ENCODE data around the gene DNM2.
"Not testable (repeated sequence)": the region's sequence is repeated elsewhere in the genome, so short reads cannot be mapped to it uniquely, and the experiment has no call there.

The DNM2 gene

GRCh38 chr19:10868872-10869547 lies 151.1 kb downstream of the DNM2 start:
- peaks cover 22% of the 10 kb centered on the region for H3K4me1 Mint-ChIP-seq
- ATAC-seq (replicated peaks; ENCODE audit: extremely low read depth, poor library complexity, severe bottlenecking) (no peak), DNase-seq (ENCODE audit: low spot score in 2 of 2) (no peak)
- peak overlapping the region; percentile 88 for H3K27ac Mint-ChIP-seq (ENCODE audit: low read depth)
- H3K9me3 Mint-ChIP-seq = no peaks in the 10 kb centered on the region
- peak overlapping the region; percentile 21 for H3K4me3 Mint-ChIP-seq
- peaks cover 11% of the 10 kb centered on the region for H3K36me3 Mint-ChIP-seq (ENCODE audit: insufficient read depth)
- no peaks in the 10 kb centered on the region for H3K27me3 Mint-ChIP-seq

GRCh38 chr19:10869872-10870311 lies 152.0 kb downstream of the DNM2 start:
- Mint-ChIP-seq H3K4me3 (peak overlapping the region; percentile 70), H3K36me3 (ENCODE audit: insufficient read depth) (peaks cover 11% of the 10 kb centered on the region), H3K27ac (ENCODE audit: low read depth) (peak overlapping the region; percentile 88), H3K4me1 (peaks cover 14% of the 10 kb centered on the region)
- H3K9me3 Mint-ChIP-seq; H3K27me3 Mint-ChIP-seq; DNase-seq (ENCODE audit: low spot score in 2 of 2); ATAC-seq (replicated peaks; ENCODE audit: extremely low read depth, poor library complexity, severe bottlenecking): not testable (repeated sequence)

- Mint-ChIP-seq H3K36me3 (ENCODE audit: insufficient read depth) (peaks cover 11% of the 10 kb centered on the region), H3K27me3 (no peaks in the 10 kb centered on the region), H3K4me3 (peak overlapping the region; percentile 70), H3K4me1 (peaks cover 14% of the 10 kb centered on the region), H3K9me3 (no peaks in the 10 kb centered on the region), H3K27ac (ENCODE audit: low read depth) (peak overlapping the region; percentile 88)
- ATAC-seq (replicated peaks; ENCODE audit: extremely low read depth, poor library complexity, severe bottlenecking) = no peak
- DNase-seq (ENCODE audit: low spot score in 2 of 2) = no peak
Observed at GRCh38 chr19:10870501-10870954, 152.6 kb downstream of the DNM2 start.

GRCh38 chr19:10870955-10871603 lies 153.2 kb downstream of the DNM2 start, which contains the start of gene CARM1:
TSS of gene CARM1 (plus strand) at chr19:10871553. CDS start at chr19:10871703, 150 bp downstream.
- H3K4me3 Mint-ChIP-seq = peak within 1 kb of the TSS; percentile 81
- DNase-seq (ENCODE audit: low spot score in 2 of 2) (peak; percentile 96 to 99), ATAC-seq (replicated peaks; ENCODE audit: extremely low read depth, poor library complexity, severe bottlenecking) (peak; percentile 85)
- H3K36me3 Mint-ChIP-seq (ENCODE audit: insufficient read depth) = peaks cover 11% of the 10 kb centered on the region
- peaks cover 14% of the 10 kb centered on the region for H3K4me1 Mint-ChIP-seq
- no peaks in the 10 kb centered on the region for H3K9me3 Mint-ChIP-seq
- no peaks in the 10 kb centered on the region for H3K27me3 Mint-ChIP-seq
- H3K27ac Mint-ChIP-seq (ENCODE audit: low read depth) = peak within 1 kb of the TSS; percentile 88

GRCh38 chr19:10871711-10872545 lies 154.0 kb downstream of the DNM2 start:
- Mint-ChIP-seq H3K4me3 (peak overlapping the region; percentile 81), H3K4me1 (peaks cover 20% of the 10 kb centered on the region), H3K9me3 (no peaks in the 10 kb centered on the region), H3K36me3 (ENCODE audit: insufficient read depth) (peaks cover 11% of the 10 kb centered on the region), H3K27ac (ENCODE audit: low read depth) (peak overlapping the region; percentile 52), H3K27me3 (no peaks in the 10 kb centered on the region)
- no peak for ATAC-seq (replicated peaks; ENCODE audit: extremely low read depth, poor library complexity, severe bottlenecking)
- DNase-seq (ENCODE audit: low spot score in 2 of 2) = no peak

GRCh38 chr19:10872546-10873107 lies 154.7 kb downstream of the DNM2 start:
- DNase-seq (ENCODE audit: low spot score in 2 of 2) = no peak
- Mint-ChIP-seq H3K36me3 (ENCODE audit: insufficient read depth) (peaks cover 11% of the 10 kb centered on the region), H3K27ac (ENCODE audit: low read depth) (peak overlapping the region; percentile 52), H3K4me3 (peak overlapping the region; percentile 81), H3K4me1 (peaks cover 22% of the 10 kb centered on the region), H3K9me3 (no peaks in the 10 kb centered on the region), H3K27me3 (no peaks in the 10 kb centered on the region)
- ATAC-seq (replicated peaks; ENCODE audit: extremely low read depth, poor library complexity, severe bottlenecking) = no peak

GRCh38 chr19:10874024-10874423 lies 156.1 kb downstream of the DNM2 start:
- no peaks in the 10 kb centered on the region for H3K9me3 Mint-ChIP-seq
- DNase-seq (ENCODE audit: low spot score in 2 of 2) (no peak), ATAC-seq (replicated peaks; ENCODE audit: extremely low read depth, poor library complexity, severe bottlenecking) (no peak)
- peaks cover 31% of the 10 kb centered on the region for H3K4me1 Mint-ChIP-seq
- H3K27me3 Mint-ChIP-seq = no peaks in the 10 kb centered on the region
- no peak overlapping the region for H3K27ac Mint-ChIP-seq (ENCODE audit: low read depth)
- H3K36me3 Mint-ChIP-seq (ENCODE audit: insufficient read depth) = peaks cover 11% of the 10 kb centered on the region
- peak overlapping the region; percentile 64 for H3K4me3 Mint-ChIP-seq

GRCh38 chr19:10876459-10877240 lies 158.8 kb downstream of the DNM2 start:
- H3K4me1 Mint-ChIP-seq = peaks cover 29% of the 10 kb centered on the region
- no peak overlapping the region for H3K4me3 Mint-ChIP-seq
- peaks cover 14% of the 10 kb centered on the region for H3K36me3 Mint-ChIP-seq (ENCODE audit: insufficient read depth)
- ATAC-seq (replicated peaks; ENCODE audit: extremely low read depth, poor library complexity, severe bottlenecking) (no peak), DNase-seq (ENCODE audit: low spot score in 2 of 2) (no peak)
- H3K27ac Mint-ChIP-seq (ENCODE audit: low read depth) = no peak overlapping the region
- no peaks in the 10 kb centered on the region for H3K27me3 Mint-ChIP-seq
- no peaks in the 10 kb centered on the region for H3K9me3 Mint-ChIP-seq

- not testable (repeated sequence) for H3K4me3 Mint-ChIP-seq; DNase-seq (ENCODE audit: low spot score in 2 of 2); H3K27me3 Mint-ChIP-seq; H3K36me3 Mint-ChIP-seq (ENCODE audit: insufficient read depth); H3K27ac Mint-ChIP-seq (ENCODE audit: low read depth); ATAC-seq (replicated peaks; ENCODE audit: extremely low read depth, poor library complexity, severe bottlenecking); H3K9me3 Mint-ChIP-seq
- H3K4me1 Mint-ChIP-seq = peaks cover 26% of the 10 kb centered on the region
Observed at GRCh38 chr19:10877608-10878007, 159.7 kb downstream of the DNM2 start.

- no peak for ATAC-seq (replicated peaks; ENCODE audit: extremely low read depth, poor library complexity, severe bottlenecking)
- no peak for DNase-seq (ENCODE audit: low spot score in 2 of 2)
- H3K27ac Mint-ChIP-seq (ENCODE audit: low read depth) = no peak overlapping the region
- H3K9me3 Mint-ChIP-seq = no peaks in the 10 kb centered on the region
- H3K4me1 Mint-ChIP-seq = peaks cover 22% of the 10 kb centered on the region
- no peaks in the 10 kb centered on the region for H3K27me3 Mint-ChIP-seq
- no peak overlapping the region for H3K4me3 Mint-ChIP-seq
- H3K36me3 Mint-ChIP-seq (ENCODE audit: insufficient read depth) = peaks cover 7% of the 10 kb centered on the region
Observed at GRCh38 chr19:10878253-10878652, 160.4 kb downstream of the DNM2 start.
